ENCODE measurements around the gene SMLR1.
"Not testable (repeated sequence)": the region's sequence is repeated elsewhere in the genome, so short reads cannot be mapped to it uniquely, and the experiment has no call there.

SMLR1 gene

DNA sequence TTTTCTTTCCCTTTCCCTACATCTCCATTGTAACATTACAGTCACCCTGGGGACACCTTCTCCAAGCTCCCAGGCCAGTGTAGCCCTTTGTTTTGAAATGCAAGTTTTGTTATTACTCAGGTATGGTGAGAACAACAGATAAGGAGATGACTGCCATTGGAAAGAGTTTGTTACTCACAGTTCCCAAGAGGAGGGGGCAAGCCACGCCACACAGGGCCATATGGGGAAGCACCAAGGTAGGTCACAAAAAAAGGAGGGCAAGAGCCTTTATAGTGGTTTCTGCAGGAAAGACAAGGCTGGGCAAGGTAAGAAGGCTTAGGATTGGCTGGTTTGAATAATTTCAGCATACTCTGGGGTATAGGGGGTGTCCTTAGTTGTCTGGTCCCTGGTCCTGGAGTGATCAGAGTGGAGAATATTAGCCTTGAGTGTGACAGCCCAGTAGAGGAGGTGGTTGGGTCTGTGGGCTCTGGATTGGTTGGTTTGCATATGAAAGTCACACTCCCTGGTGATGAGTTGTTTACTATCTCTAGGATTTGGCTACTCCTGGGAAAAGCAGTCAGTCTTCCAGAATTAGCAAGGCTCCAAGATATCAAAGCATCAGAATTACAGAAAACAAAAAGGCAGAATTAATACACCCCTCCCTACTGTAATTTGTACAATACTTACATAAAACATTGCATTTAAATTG lies 33.1 kb upstream of the SMLR1 start:
- TF ChIP-seq PAX5 (IDR thresholded peaks at IDR 0.05; ENCODE audit: insufficient read depth, low read length, severe bottlenecking) (no peak), POLR2A (IDR thresholded peaks at IDR 0.05; ENCODE audit: low read depth, low read length) (no peak), TAF1 (IDR thresholded peaks at IDR 0.05; ENCODE audit: low read depth, low read length) (no peak), POU2F2 (IDR thresholded peaks at IDR 0.05; ENCODE audit: low read depth, low read length) (no peak)
- FAIRE-seq = no peak
- DNase-seq (ENCODE audit: insufficient read length, low spot score) = no peak

DNA sequence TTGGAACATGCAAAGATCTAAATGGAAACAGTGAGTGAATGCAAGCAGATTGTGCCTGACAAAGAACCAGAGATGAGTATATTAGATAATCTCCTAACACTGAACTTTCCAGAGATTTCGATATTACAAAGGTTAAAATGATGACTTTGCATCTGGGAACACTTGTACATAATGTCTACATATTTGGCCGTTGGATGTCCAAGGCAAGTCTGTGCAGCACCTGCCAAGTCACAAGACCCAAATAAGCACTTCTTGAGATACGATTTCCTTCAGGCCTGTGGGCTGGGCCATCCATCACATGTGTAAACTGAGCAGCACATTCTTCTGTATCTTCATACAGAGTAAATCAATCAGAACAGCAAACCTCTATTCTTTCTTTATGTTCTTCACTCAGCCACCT lies 32.5 kb upstream of the SMLR1 start:
- TF ChIP-seq POLR2A (IDR thresholded peaks at IDR 0.05; ENCODE audit: low read depth, low read length) (no peak), POU2F2 (IDR thresholded peaks at IDR 0.05; ENCODE audit: low read depth, low read length) (no peak), TAF1 (IDR thresholded peaks at IDR 0.05; ENCODE audit: low read depth, low read length) (no peak), PAX5 (IDR thresholded peaks at IDR 0.05; ENCODE audit: insufficient read depth, low read length, severe bottlenecking) (no peak), SPI1 (IDR thresholded peaks at IDR 0.05; ENCODE audit: low read depth, low read length) (no peak), POLR2AphosphoS5 (IDR thresholded peaks at IDR 0.05; ENCODE audit: low read depth, low read length) (no peak)
- FAIRE-seq = no peak
- no peak for DNase-seq (ENCODE audit: insufficient read length, low spot score)

DNA sequence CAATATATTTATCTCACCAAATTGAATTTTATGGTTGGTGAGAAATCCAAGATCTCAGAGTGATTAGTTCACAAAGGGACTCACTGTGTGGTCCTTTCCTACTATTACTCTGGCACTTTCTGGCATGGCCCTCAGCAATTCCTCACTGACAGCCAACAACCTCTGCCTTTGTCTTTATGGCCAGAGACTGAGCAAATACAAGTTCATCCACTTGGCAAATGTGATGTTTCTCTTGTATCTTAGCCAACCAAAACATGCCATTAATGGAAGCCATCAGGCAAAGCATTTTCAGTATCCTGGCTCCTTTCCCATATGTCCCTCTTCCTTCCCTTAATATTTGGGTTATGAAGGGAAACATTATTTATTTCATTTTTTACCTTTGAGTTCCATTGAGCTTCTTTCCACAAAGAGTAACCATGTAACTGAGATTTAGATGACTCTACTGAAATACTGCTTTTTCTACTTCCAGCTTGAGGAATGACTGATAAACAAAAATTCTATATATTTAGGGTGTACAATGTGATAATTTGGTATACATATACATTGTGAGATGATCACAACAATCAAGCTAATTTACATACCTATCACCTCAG lies 30.8 kb upstream of the SMLR1 start:
- FAIRE-seq = no peak
- TF ChIP-seq POLR2A (IDR thresholded peaks at IDR 0.05; ENCODE audit: low read depth, low read length) = no peak
- no peak for TF ChIP-seq POU2F2 (IDR thresholded peaks at IDR 0.05; ENCODE audit: low read depth, low read length)
- no peak for TF ChIP-seq PAX5 (IDR thresholded peaks at IDR 0.05; ENCODE audit: insufficient read depth, low read length, severe bottlenecking)
- no peak for TF ChIP-seq SPI1 (IDR thresholded peaks at IDR 0.05; ENCODE audit: low read depth, low read length)
- TF ChIP-seq POLR2AphosphoS5 (IDR thresholded peaks at IDR 0.05; ENCODE audit: low read depth, low read length) = no peak
- TF ChIP-seq TAF1 (IDR thresholded peaks at IDR 0.05; ENCODE audit: low read depth, low read length) = no peak

DNA sequence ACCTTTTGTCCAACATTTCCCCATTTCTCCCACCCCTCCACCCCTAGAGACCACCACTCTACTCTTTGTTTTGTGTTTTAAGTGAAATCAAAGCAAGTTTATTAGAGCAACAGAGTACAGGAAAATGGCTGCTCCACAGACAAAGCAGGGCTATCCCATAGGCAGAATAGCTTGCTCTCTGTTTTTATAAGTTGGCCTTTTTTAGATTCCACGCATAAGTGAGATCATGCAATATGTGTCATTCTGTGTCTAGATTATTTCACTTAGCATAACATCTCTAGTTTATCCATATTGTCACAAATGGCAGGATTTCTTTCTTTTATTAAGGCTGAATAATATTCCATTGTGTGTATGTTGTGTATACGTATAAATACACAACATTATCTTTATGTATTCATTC lies 30.1 kb upstream of the SMLR1 start:
- DNase-seq (ENCODE audit: insufficient read length, low spot score) (no peak), FAIRE-seq (no peak)
- TF ChIP-seq POU2F2 (IDR thresholded peaks at IDR 0.05; ENCODE audit: low read depth, low read length) (no peak), PAX5 (IDR thresholded peaks at IDR 0.05; ENCODE audit: insufficient read depth, low read length, severe bottlenecking) (no peak), POLR2A (IDR thresholded peaks at IDR 0.05; ENCODE audit: low read depth, low read length) (no peak), POLR2AphosphoS5 (IDR thresholded peaks at IDR 0.05; ENCODE audit: low read depth, low read length) (no peak), TAF1 (IDR thresholded peaks at IDR 0.05; ENCODE audit: low read depth, low read length) (no peak), SPI1 (IDR thresholded peaks at IDR 0.05; ENCODE audit: low read depth, low read length) (no peak)

More for the DNA sequence above, 30.8 kb upstream of the SMLR1 start:
- no peak for DNase-seq (ENCODE audit: insufficient read length, low spot score)

DNA sequence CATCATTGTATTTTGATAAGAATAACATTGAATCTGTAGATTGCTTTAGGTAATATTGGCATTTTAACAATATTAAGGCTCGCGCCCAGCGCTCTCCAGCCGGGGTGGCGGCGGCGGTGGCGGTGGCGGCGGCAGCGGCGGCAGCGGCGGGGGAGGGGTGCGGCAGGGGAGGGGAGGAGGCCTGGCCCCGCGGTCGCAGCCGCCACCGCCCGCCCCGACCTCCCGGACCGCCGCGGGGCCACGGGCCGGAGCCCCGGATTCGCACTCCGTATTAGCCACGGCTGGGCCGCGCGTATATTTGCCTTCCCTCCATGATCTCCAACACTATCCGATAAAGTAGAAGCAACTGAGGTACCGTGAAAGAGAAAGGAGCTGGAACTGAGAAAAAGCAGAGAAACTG lies 25.8 kb upstream of the SMLR1 start:
- not testable (repeated sequence) for DNase-seq (ENCODE audit: insufficient read length, low spot score)

DNA sequence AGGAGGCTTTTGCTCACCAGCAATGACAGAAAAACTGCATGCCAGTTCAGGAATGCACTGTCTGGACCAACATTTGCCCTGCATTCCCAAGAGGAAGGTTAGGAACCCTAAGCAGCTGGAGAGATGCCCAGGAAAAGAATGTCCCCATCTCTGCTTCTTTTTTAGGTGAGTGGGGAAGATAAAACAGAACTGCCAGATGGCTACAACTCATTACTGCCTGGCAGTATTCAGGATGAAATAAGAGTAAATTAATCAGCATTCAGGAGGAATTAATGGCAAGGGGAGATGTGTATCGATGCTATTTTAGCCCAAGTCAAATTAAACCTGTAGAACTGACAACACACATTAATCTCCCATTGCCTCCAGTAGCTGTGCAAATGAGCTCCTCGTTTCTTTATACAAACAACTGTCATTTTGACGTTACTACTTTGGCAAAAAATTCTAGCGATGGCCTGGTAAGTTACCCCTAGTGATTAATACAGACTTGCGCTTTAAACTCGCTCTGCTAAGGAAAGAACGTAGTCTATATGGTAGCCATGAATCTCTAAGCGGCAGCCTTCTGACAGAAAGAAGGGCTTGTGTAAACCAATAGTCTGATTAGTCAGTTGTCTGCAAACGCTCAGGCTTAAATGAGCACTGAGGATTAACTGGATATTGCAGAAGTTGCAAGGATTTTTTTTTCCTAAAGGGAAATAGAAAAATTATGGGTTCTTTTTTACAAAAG lies 16.7 kb upstream of the SMLR1 start:
- FAIRE-seq (no peak), DNase-seq (ENCODE audit: insufficient read length, low spot score) (no peak)
- TF ChIP-seq PAX5 (IDR thresholded peaks at IDR 0.05; ENCODE audit: insufficient read depth, low read length, severe bottlenecking) (no peak), POLR2AphosphoS5 (IDR thresholded peaks at IDR 0.05; ENCODE audit: low read depth, low read length) (no peak), POLR2A (IDR thresholded peaks at IDR 0.05; ENCODE audit: low read depth, low read length) (no peak), TAF1 (IDR thresholded peaks at IDR 0.05; ENCODE audit: low read depth, low read length) (no peak), SPI1 (IDR thresholded peaks at IDR 0.05; ENCODE audit: low read depth, low read length) (no peak), POU2F2 (IDR thresholded peaks at IDR 0.05; ENCODE audit: low read depth, low read length) (no peak)

More for the DNA sequence above, 25.8 kb upstream of the SMLR1 start:
- FAIRE-seq = not testable (repeated sequence)

DNA sequence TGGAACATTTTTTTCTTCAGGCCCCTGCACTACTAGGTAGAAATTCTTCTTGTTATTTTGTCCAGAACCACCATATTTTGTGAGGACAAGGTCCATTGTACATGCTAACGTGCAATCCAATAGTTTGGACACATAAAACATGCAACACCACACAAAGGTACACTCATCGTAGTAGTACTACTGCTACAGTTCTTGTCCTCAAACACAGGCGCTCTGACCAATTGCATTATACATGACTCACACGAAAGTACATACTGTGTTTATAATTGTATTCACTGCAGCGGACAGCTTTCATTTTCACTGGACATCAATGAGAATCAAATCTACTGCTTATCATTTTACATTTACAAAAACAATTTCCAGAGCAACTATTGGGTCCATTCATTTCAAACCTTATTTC lies 15.3 kb upstream of the SMLR1 start:
- TF ChIP-seq TAF1 (IDR thresholded peaks at IDR 0.05; ENCODE audit: low read depth, low read length) (no peak), PAX5 (IDR thresholded peaks at IDR 0.05; ENCODE audit: insufficient read depth, low read length, severe bottlenecking) (no peak), POLR2AphosphoS5 (IDR thresholded peaks at IDR 0.05; ENCODE audit: low read depth, low read length) (no peak), SPI1 (IDR thresholded peaks at IDR 0.05; ENCODE audit: low read depth, low read length) (no peak), POU2F2 (IDR thresholded peaks at IDR 0.05; ENCODE audit: low read depth, low read length) (no peak), POLR2A (IDR thresholded peaks at IDR 0.05; ENCODE audit: low read depth, low read length) (no peak)
- FAIRE-seq (no peak), DNase-seq (ENCODE audit: insufficient read length, low spot score) (no peak)

DNA sequence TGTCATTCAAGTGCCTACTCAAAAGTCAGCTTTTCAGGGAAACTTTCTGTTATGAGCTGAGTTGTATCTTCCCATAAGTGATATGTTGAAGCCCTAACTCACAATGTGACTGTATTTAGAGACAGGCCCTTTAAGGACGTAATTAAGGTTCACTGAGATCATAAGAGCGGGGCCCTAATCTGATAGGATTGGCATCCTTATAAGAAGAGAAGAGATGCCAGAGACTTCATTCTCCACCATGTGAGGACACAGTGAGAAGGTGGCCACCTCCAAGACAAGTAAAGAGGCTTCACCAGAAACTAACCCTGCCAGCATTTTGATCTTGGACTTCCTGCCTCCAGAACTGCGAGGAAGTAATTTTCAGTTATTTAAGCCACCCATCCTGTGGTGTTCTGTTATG lies 12.7 kb upstream of the SMLR1 start:
- FAIRE-seq = no peak
- no peak for DNase-seq (ENCODE audit: insufficient read length, low spot score)
- no peak for TF ChIP-seq POU2F2 (IDR thresholded peaks at IDR 0.05; ENCODE audit: low read depth, low read length)
- no peak for TF ChIP-seq TAF1 (IDR thresholded peaks at IDR 0.05; ENCODE audit: low read depth, low read length)
- TF ChIP-seq POLR2AphosphoS5 (IDR thresholded peaks at IDR 0.05; ENCODE audit: low read depth, low read length) = no peak
- TF ChIP-seq POLR2A (IDR thresholded peaks at IDR 0.05; ENCODE audit: low read depth, low read length) = no peak
- no peak for TF ChIP-seq PAX5 (IDR thresholded peaks at IDR 0.05; ENCODE audit: insufficient read depth, low read length, severe bottlenecking)
- no peak for TF ChIP-seq SPI1 (IDR thresholded peaks at IDR 0.05; ENCODE audit: low read depth, low read length)

DNA sequence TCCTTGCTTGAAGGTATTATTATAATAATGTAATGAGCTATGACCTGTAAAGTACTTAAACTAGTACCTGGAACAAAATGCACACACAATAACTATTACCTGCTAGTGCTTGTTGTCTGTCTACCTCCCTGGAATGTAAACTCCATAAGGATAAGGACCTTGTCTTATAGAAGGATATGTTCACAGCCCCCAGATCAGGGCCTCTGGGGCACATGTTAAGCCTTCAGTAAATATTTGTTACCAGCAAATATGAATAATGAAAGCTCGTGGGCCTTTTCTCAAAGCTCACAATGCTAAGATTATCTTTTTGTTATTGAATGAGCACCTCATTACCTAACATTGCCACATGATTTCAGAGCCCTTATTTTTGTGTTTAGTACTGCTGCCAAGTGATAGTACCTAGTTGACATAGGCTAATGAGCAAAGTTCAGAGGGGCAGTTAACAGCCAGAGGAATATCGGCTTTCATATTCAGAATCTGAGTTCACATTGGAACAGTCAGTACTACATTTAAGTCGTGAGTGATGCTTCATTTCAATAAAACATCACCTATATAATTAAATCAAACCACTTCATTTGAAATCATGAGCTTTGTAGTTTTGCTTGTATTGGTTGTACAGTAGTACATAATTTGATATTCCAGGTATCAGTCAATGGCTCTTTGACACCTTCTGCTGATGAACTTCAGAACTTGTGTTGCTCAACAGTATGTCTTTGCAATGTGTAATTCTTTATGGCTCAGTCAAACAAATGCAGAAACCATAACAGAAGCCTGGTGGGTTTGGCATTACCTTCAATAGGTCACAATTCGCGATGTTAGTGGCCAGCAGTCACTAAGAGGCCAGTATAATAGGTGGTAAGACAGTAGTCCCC lies 11.8 kb upstream of the SMLR1 start:
- DNase-seq (ENCODE audit: insufficient read length, low spot score) (no peak), FAIRE-seq (no peak)
- no peak for TF ChIP-seq SPI1 (IDR thresholded peaks at IDR 0.05; ENCODE audit: low read depth, low read length)
- TF ChIP-seq POU2F2 (IDR thresholded peaks at IDR 0.05; ENCODE audit: low read depth, low read length) = no peak
- no peak for TF ChIP-seq PAX5 (IDR thresholded peaks at IDR 0.05; ENCODE audit: insufficient read depth, low read length, severe bottlenecking)
- no peak for TF ChIP-seq TAF1 (IDR thresholded peaks at IDR 0.05; ENCODE audit: low read depth, low read length)
- no peak for TF ChIP-seq POLR2A (IDR thresholded peaks at IDR 0.05; ENCODE audit: low read depth, low read length)
- TF ChIP-seq POLR2AphosphoS5 (IDR thresholded peaks at IDR 0.05; ENCODE audit: low read depth, low read length) = no peak
